HEK293 (cell line): ENCODE measurements around the gene PRSS53.

Experiments
- CTCF ChIA-PET: fragments of 350-600 bp; formaldehyde crosslinking; extraction: SDS; loops from one replicate; lab custom pipeline; 2021; ENCODE audit warnings: antibody characterized with exemption; lab: Yijun Ruan, JAX
- POLR2A ChIA-PET: fragments of 300-600 bp; formaldehyde crosslinking; extraction: SDS; loops from one replicate; lab custom pipeline; 2020; ENCODE audit warnings: antibody characterized with exemption, inconsistent platforms; lab: Yijun Ruan, JAX
- H3K27ac ChIP-seq: fragments of 200-500 bp; sonication (Bioruptor generic); 2 replicates; pipeline ENCODE4 v1.5.1; 2014; ENCODE audit warnings: low read depth, low read length, control low read depth, inconsistent platforms; ENCODE audit errors: extremely low read depth
- H3K36me3 ChIP-seq, 2 experiments: fragments of 200-500 bp in 1 of 2; sonication (Bioruptor generic) in 1 of 2; 1 replicate in 1 of 2; 2 replicates in 1 of 2; pipeline ENCODE4 v1.5.1; 2014 to 2017; ENCODE audit warnings: inconsistent platforms in 2 of 2, low read length in 2 of 2; ENCODE audit not compliant: control insufficient read depth in 2 of 2, insufficient read depth in 1 of 2
- H3K4me1 ChIP-seq: fragments of 200-500 bp; sonication (Bioruptor generic); 2 replicates; pipeline ENCODE4 v1.5.1; 2014; ENCODE audit warnings: mild to moderate bottlenecking, low read length, inconsistent platforms; ENCODE audit not compliant: control insufficient read depth, insufficient read depth
- H3K4me3 ChIP-seq: 2 replicates; pipeline ENCODE4 v1.5.1; 2011; ENCODE audit warnings: low read depth, mild to moderate bottlenecking, control low read depth, low read length, moderate library complexity
- H3K9me3 ChIP-seq: fragments of 200-500 bp; sonication (Bioruptor generic); 2 replicates; pipeline ENCODE4 v1.5.1; 2014; ENCODE audit warnings: low read depth, low read length, inconsistent platforms; ENCODE audit not compliant: control insufficient read depth, insufficient read depth
- EGR2 ChIP-seq: fragments of 450-650 bp; formaldehyde crosslinking; IDR thresholded peaks from 2 replicates; pipeline ENCODE4 v1.5.1; 2016; ENCODE audit warnings: low read depth, missing biosample characterization, missing genetic modification characterization
- FEZF1 ChIP-seq: fragments of 450-650 bp; formaldehyde crosslinking; IDR thresholded peaks from 2 replicates; pipeline ENCODE4 v1.5.1; 2016; ENCODE audit warnings: missing biosample characterization, missing genetic modification characterization
- GFI1B ChIP-seq: fragments of 450-650 bp; formaldehyde crosslinking; IDR thresholded peaks from 2 replicates; pipeline ENCODE4 v1.5.1; 2016; ENCODE audit warnings: missing biosample characterization, missing genetic modification characterization
- GLI2 ChIP-seq: fragments of 450-650 bp; formaldehyde crosslinking; IDR thresholded peaks from 2 replicates; pipeline ENCODE4; 2017; ENCODE audit warnings: missing biosample characterization, missing genetic modification characterization, low read depth, borderline replicate concordance
- GLIS1 ChIP-seq: fragments of 450-650 bp; formaldehyde crosslinking; IDR thresholded peaks from 2 replicates; pipeline ENCODE4 v1.5.1; 2016; ENCODE audit warnings: missing biosample characterization, missing genetic modification characterization
- GLIS2 ChIP-seq: fragments of 450-650 bp; formaldehyde crosslinking; IDR thresholded peaks from 2 replicates; pipeline ENCODE4 v1.5.1; 2016; ENCODE audit warnings: missing biosample characterization, missing genetic modification characterization
- KLF17 ChIP-seq: fragments of 450-650 bp; formaldehyde crosslinking; IDR thresholded peaks from 2 replicates; pipeline ENCODE4 v1.5.1; 2016; ENCODE audit warnings: missing biosample characterization, missing genetic modification characterization
- KLF8 ChIP-seq: fragments of 450-650 bp; formaldehyde crosslinking; IDR thresholded peaks from 2 replicates; pipeline ENCODE4 v1.5.1; 2016; ENCODE audit warnings: missing biosample characterization, missing genetic modification characterization
- MZF1 ChIP-seq: fragments of 450-650 bp; formaldehyde crosslinking; IDR thresholded peaks from 2 replicates; pipeline ENCODE4 v1.5.1; 2017; ENCODE audit warnings: missing biosample characterization, missing genetic modification characterization, borderline replicate concordance
- PRDM10 ChIP-seq: fragments of 450-650 bp; formaldehyde crosslinking; IDR thresholded peaks from 2 replicates; pipeline ENCODE4 v1.5.1; 2016; ENCODE audit warnings: missing biosample characterization, missing genetic modification characterization
- SP2 ChIP-seq: fragments of 450-650 bp; formaldehyde crosslinking; IDR thresholded peaks from 2 replicates; pipeline ENCODE4 v1.5.1; 2016; ENCODE audit warnings: missing biosample characterization, missing genetic modification characterization
- ZBTB17 ChIP-seq: fragments of 450-650 bp; formaldehyde crosslinking; IDR thresholded peaks from 2 replicates; pipeline ENCODE4 v1.5.1; 2016; ENCODE audit warnings: missing biosample characterization, missing genetic modification characterization
- ZBTB20 ChIP-seq: fragments of 450-650 bp; formaldehyde crosslinking; IDR thresholded peaks from 2 replicates; pipeline ENCODE4 v1.5.1; 2016; ENCODE audit warnings: missing biosample characterization, missing genetic modification characterization
- ZBTB26 ChIP-seq: fragments of 450-650 bp; formaldehyde crosslinking; optimal IDR thresholded peaks from 2 replicates; pipeline ENCODE3; 2016; ENCODE audit warnings: missing biosample characterization, mild to moderate bottlenecking, missing genetic modification characterization
- ZBTB48 ChIP-seq: fragments of 450-650 bp; formaldehyde crosslinking; IDR thresholded peaks from 2 replicates; pipeline ENCODE4 v1.5.1; 2016; ENCODE audit warnings: missing biosample characterization, missing genetic modification characterization
- ZBTB49 ChIP-seq: fragments of 450-650 bp; formaldehyde crosslinking; IDR thresholded peaks from 2 replicates; pipeline ENCODE4 v1.5.1; 2016; ENCODE audit warnings: missing biosample characterization, missing genetic modification characterization, low read depth
- ZBTB6 ChIP-seq: fragments of 450-650 bp; formaldehyde crosslinking; IDR thresholded peaks from 2 replicates; pipeline ENCODE4 v1.5.1; 2017; ENCODE audit warnings: missing biosample characterization, missing genetic modification characterization
- ZEB2 ChIP-seq: fragments of 450-650 bp; formaldehyde crosslinking; IDR thresholded peaks from 2 replicates; pipeline ENCODE4 v1.5.1; 2016; ENCODE audit warnings: missing biosample characterization, missing genetic modification characterization
- ZNF140 ChIP-seq: fragments of 450-650 bp; formaldehyde crosslinking; IDR thresholded peaks from 2 replicates; pipeline ENCODE4 v1.5.1; 2016; ENCODE audit warnings: missing biosample characterization, missing genetic modification characterization
- ZNF16 ChIP-seq: fragments of 450-650 bp; formaldehyde crosslinking; IDR thresholded peaks from 2 replicates; pipeline ENCODE4 v1.5.1; 2016; ENCODE audit warnings: low read depth, missing biosample characterization, missing genetic modification characterization
- ZNF354C ChIP-seq: fragments of 450-650 bp; formaldehyde crosslinking; IDR thresholded peaks from 2 replicates; pipeline ENCODE4 v1.5.1; 2016; ENCODE audit warnings: missing biosample characterization, missing genetic modification characterization, low read depth, borderline replicate concordance
- ZNF423 ChIP-seq: fragments of 450-650 bp; formaldehyde crosslinking; IDR thresholded peaks from 2 replicates; pipeline ENCODE4 v1.5.1; 2016; ENCODE audit warnings: missing biosample characterization, missing genetic modification characterization
- ZNF521 ChIP-seq: fragments of 450-650 bp; formaldehyde crosslinking; IDR thresholded peaks from 2 replicates; pipeline ENCODE4 v1.5.1; 2017; ENCODE audit warnings: missing biosample characterization, mild to moderate bottlenecking, missing genetic modification characterization
- ZNF555 ChIP-seq: fragments of 450-650 bp; formaldehyde crosslinking; conservative IDR thresholded peaks from 2 replicates; pipeline ENCODE4 v1.5.1; 2017; ENCODE audit warnings: missing biosample characterization, mild to moderate bottlenecking, missing genetic modification characterization, inconsistent platforms
- ZNF707 ChIP-seq: fragments of 450-650 bp; formaldehyde crosslinking; IDR thresholded peaks from 2 replicates; pipeline ENCODE4 v1.5.1; 2016; ENCODE audit warnings: missing biosample characterization, missing genetic modification characterization

PRSS53 gene

GRCh38 chr16:31086629-31086906 is 2.2 kb downstream of the PRSS53 start:
- peaks cover 0 to 58% of the 10 kb centered on the region in 2 experiments; a peak in 2 of 3 replicates for H3K36me3 ChIP-seq
- TF ChIP-seq GLI2 (tag by site-specific recombination) (no peak), SP2 (tag by site-specific recombination) (0 out of 2 replicates have a peak, but pooled peaks have one; percentile 3), GFI1B (tag by site-specific recombination) (no peak), ZBTB49 (no peak), ZNF354C (tag by site-specific recombination) (no peak), ZNF707 (tag by site-specific recombination) (no peak), EGR2 (tag by site-specific recombination) (0 out of 2 replicates have a peak, but pooled peaks have one; percentile 18), MZF1 (no peak)
- TF ChIP-seq, all 188 proteins: peak for 2
- no peaks in the 10 kb centered on the region for H3K4me1 ChIP-seq
- H3K27ac ChIP-seq, result no peak overlapping the region
- no peaks in the 10 kb centered on the region for H3K9me3 ChIP-seq
- ChIA-PET POLR2A (interaction anchor here (2.3 to 2.7 kb wide), 2 partner anchors 13 to 31 kb away, joined by 11 to 12 read pairs; partner anchors contain the start of genes KAT8, ZNF646 and ZNF668), CTCF (no interaction called here)
- H3K4me3 ChIP-seq, result no peak overlapping the region

GRCh38 chr16:31085873-31086628 is 2.7 kb downstream of the PRSS53 start:
- no peaks in the 10 kb centered on the region for H3K9me3 ChIP-seq
- no peak overlapping the region for H3K4me3 ChIP-seq
- H3K27ac ChIP-seq, result no peak overlapping the region
- ChIA-PET POLR2A (interaction anchor here (0.7 to 2.7 kb wide), 3 partner anchors 12 to 89 kb away, joined by 3 to 12 read pairs (median 11); partner anchors contain the start of genes KAT8, ZNF646 and ZNF668), CTCF (no interaction called here)
- H3K36me3 ChIP-seq, result peaks cover 0 to 59% of the 10 kb centered on the region in 2 experiments; a peak in 2 of 3 replicates
- H3K4me1 ChIP-seq, result no peaks in the 10 kb centered on the region
- no peak for TF ChIP-seq ZNF423 (tag by site-specific recombination)
- TF ChIP-seq ZNF16 (tag by site-specific recombination), result no peak
- TF ChIP-seq ZEB2, result no peak
- TF ChIP-seq ZBTB6 (tag by site-specific recombination), result peak; percentile 68; the same call in 1 of the 2 replicates
- TF ChIP-seq GLIS2 (tag by site-specific recombination), result peak; percentile 26; the same call in 1 of the 2 replicates
- TF ChIP-seq ZNF521 (tag by site-specific recombination), result no peak
- TF ChIP-seq SP2 (tag by site-specific recombination), result 0 out of 2 replicates have a peak, but pooled peaks have one; percentile 2
- peak; percentile 49; the same call in 1 of the 2 replicates for TF ChIP-seq ZBTB20 (tag by site-specific recombination)
- TF ChIP-seq ZBTB48 (tag by site-specific recombination), result no peak
- TF ChIP-seq ZNF555 (tag by site-specific recombination), result no peak
- TF ChIP-seq ZNF140 (tag by site-specific recombination), result no peak
- TF ChIP-seq ZBTB17 (tag by site-specific recombination), result 0 out of 2 replicates have a peak, but pooled peaks have one; percentile 13
- no peak for TF ChIP-seq KLF17 (tag by site-specific recombination)
- no peak for TF ChIP-seq FEZF1
- no peak for TF ChIP-seq PRDM10 (tag by site-specific recombination)
- TF ChIP-seq KLF8 (tag by site-specific recombination), result no peak
- no peak for TF ChIP-seq GFI1B (tag by site-specific recombination)
- TF ChIP-seq ZBTB26, result no peak
- TF ChIP-seq GLIS1 (tag by site-specific recombination), result no peak
